Activated CD4-positive, alpha-beta T cell treated with anti-CD3 and anti-CD28 coated beads for 4 hours (primary cell): ENCODE measurements around the gene TRPC4.

Experiments used
- DNase-seq, 2 donors: peaks; one replicate each; pipeline ENCODE4 v3.0.0-alpha.2; 2020

The TRPC4 gene

DNA sequence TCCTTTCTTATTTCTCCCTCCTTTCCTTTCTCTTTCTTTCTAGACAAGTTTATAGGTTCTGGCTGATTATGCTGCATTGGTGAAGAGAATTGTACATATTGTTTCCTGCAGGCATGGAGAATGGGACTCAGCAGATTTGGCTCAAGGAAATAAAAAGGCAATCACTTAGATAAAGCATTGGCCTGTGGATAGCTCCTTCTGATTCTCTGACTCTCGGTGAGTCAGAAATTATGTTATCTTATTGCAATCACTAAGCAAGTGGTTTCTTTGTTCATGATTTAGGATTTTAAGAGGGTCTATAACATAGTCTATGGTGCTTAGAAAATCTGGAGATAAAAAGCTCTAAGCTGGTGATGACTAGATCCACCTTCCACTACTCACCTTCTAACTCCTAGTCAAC lies 217.0 kb downstream of the TRPC4 start:
- DNase-seq: no peak

DNA sequence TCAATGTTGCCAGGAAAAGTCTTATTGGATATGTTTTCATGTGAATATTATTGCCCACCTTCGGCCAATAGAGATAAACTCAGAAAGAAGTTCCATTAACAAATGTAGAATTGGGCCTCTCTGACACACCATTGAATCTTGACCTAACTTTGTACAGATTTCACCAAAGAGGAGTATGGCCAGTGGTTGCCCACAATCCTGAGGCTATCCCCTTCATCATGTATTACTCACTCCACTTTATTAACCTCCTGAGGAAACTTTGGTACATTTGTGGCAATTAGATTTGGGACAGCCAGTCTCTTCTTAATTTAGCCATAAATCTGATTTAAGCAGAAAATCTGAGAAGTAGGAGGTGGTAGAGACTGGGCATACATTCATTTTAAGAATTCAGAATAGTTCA lies 217.7 kb downstream of the TRPC4 start:
- no peak for DNase-seq

DNA sequence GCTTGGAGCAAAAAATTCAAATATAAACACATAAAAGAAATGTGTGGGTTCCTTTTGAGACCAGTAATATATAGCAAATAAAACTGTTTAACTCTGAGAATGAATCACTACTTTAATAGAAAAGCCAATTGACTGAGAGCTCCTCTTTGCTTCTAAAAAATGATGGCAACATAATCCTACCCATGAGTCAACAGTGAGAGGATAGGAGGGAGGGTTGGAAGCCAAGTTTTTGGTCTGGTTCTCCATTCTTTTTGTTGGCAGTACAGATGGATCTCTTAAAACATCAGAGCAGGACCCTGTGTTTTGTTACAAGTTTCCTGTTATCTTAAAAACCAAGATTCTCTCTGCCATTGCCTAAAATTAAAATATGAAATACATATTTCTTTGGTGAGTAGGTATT lies 221.0 kb downstream of the TRPC4 start:
- no peak for DNase-seq

DNA sequence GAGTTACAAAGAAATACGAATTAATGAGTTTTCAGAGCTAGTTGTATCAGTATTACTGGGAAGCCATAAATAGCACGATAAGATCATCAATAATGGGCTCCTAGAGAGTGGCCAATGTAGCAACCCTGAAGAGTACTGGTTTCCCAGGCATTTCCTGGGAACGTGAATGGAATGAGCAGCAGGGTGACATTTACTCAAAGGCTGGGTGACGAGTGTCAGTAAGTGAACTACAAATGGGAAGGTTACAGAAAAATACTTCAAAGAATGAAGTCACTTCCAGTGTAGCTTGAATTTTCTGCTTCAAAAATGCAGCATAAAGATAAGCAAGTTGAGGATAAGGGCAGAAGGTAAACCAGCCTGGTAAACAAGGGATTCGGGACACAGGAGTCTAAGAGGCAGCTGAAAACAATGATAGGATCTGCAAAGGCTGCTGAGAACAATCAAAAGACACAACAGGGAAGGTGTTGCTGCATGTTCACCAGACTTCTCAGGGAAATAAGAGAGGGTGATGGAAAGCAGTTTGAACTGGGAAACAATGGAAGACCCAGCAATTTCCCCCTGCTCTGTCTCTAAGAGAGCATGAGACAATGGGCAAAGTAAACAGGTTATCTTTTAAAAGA lies 222.4 kb downstream of the TRPC4 start:
- no peak for DNase-seq

DNA sequence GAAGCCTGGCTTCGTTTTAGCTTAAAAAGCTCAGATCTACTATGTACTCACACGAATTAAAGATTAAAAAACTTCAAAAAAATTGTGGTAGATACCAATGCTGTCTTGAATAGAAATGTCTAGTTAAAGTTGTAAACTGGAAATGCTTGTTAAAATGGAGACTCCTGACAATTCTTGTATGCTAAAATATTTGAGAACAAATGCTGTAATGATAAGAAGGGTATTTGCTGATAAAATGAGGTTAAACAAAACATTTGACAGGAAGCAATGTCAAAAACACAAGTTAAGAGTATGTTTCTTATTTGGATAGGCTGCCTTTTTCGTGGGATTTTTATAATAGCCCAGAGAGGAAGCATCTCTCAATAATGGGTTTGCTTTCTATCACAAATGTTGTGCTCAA lies 223.0 kb downstream of the TRPC4 start:
- DNase-seq: no peak

DNA sequence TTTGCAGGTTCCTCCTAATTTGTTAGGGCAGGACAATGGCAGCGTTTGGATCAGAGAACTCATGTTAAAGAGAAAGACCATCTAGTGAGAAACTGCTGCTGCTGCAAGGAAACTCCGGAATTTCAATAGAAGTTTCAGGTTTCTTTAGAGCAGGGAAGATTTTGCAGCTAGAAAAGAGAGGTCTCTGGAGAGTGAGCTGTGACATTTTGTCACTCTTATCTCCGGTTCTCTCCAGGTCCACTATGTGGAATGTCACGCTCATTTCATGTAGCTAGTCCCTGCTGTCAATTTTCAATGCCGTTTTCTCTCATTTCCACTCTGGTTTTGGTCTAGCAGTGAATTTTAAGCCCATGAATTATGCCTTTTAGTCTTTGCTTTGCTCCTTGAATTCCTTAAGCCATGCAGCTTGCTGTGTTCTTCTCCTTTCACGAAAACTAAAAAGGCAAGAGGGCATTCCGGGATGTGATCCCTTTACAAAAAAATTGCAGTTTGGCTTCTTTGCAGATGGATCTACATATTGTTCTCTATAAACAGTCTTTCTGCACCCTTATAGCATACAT lies 224.3 kb downstream of the TRPC4 start:
- no peak for DNase-seq

DNA sequence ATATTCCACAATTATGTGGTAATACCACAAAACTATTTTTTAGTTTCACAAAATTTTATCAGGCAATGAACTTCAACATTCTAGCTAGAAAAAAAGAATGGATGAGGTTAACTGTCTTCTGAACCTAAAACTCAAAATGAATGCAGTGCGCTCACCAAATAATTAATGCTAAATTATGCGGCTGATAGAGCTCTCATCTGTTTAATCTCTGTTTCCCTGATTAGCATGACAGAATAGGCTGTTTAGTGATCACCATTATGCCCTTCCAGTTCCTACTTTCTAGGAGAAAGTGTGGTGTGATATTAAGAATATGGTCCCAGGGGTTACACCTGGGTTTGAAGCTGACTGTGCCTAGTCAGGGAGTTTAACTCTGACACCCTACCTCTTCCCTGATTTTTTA lies 228.2 kb downstream of the TRPC4 start:
- no peak for DNase-seq

DNA sequence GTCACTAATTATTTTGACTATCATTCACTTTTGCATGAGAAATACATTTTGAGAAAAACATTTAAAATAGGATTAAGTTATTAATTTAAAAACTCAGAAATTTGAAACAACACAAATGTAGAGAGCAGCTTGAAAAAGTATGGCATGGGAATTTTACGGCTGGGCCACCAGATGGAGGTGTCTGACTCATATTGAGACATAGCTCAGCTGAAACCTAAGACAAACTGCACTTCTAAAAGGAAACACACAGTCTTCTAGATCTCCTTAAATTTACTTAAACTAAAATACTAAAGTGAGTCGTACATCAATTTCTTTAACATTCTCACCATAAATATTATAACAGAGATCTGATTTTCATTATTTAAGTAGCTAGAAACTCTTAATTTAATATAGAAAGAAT lies 229.1 kb downstream of the TRPC4 start:
- no peak for DNase-seq

DNA sequence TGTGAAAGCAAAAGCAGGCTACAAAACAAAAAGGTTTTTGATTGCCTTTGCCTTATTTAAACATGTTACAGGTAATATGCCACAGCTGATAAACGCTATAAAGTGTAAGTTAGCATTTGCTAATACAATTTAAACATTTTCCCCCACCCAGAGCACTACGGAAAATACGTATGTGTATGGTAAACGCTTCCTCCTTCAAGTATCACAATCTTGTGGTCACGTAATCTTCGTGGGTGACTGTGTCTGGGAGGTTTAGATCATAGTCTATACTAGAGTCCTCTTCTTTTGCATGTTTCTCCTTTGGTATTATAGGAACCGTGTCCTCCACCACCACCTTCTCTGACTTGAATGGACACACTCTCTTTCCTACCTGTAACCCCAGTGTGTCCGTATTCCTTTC lies 232.9 kb downstream of the TRPC4 start:
- no peak for DNase-seq

DNA sequence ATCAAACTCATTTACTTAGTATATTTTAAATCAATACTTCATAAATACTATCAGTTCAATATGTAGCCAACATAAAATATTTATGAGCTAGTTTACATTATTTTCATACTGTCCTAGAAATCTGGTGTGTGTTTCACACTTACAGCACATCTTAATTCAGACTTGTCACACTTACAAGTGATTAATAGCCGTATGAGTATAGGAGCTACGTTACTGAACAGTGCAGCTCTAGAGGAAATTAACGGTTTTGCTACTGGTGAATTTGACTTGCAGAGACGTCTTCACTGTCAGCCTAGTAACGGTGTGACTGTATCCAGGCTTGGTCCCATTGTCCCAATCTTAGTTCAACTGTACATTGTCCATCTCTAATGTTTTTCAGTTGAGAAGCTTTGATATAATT lies 237.3 kb downstream of the TRPC4 start:
- no peak for DNase-seq

DNA sequence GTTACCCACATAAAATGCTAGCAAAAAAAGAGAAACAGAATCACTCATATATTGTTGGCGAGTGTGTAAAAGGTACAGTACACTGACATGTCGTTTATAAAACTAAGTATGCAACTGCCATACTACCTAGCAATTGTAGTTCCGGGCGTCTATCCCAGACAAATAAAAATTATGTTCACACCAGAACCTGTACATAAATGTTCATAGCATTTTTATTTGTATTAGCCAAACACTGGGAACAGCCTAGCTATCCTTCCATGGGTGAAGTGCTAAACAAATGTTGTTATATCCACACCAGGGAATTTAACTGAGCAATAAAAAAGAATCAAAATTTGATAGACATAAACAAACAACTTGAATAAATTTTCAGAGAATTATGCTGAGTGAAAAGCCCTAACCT lies 242.1 kb downstream of the TRPC4 start:
- DNase-seq: no peak

DNA sequence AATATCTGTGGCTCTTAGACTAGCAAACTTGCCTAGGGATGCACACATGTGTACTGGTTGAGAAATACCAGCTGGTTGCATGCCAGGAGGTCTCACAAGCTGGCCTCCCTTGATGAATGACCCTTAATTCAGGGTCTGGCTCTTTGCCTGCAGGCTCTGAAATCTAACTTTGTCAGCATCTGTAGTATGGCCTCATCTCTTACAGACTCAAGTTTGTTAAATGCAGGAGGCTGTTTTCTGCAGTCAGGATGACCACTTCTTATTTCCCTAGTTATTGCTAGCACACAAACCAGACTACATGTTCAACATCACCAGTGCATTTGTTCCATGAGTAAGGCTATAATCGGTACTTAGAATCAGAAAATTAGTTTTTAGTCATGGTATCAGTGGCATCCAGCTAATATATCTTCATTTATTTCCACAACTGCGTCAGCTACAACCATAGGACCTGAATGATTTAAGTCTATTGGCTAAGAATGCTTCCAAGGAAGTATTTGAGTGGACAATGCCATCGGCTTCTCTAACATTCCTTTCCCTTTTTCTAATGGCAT lies 247.7 kb downstream of the TRPC4 start:
- DNase-seq: no peak

DNA sequence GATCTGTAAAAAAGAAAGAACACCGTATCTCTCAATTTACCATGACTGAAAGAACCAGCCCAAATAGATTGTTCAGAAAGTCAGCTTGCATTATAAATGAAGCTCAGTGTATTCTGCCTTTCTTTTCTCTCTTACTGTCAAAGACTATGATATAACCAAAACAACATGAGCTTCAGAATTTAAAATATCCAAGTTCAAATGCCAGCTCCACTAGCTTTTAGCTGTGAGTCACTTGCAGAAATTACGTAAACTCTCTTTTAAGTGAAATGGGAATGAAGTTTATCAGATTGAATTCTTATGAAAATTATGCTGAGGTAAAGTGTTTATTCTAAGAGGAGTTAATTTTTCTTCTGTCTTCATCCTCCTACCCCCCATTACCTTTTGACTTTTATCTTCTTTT lies 251.0 kb downstream of the TRPC4 start:
- no peak for DNase-seq

DNA sequence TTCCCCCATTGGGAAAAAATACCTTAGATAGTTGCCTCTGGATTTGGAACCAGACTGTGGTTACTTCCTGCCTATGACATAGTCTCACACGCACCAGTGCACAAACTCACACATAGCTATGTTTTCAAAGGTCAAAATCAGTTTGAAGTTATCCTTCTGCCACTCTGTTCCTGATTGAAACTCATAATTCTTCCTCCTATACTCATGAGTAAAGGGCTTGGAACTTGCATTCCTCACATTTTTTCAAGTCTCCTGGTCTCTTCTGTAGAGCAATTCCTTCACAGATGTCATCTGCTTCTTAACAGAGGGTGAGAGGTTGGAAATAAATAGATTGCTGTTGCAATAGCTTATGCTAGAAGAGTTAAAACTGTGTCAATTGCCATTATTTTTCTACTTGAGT lies 252.4 kb downstream of the TRPC4 start:
- DNase-seq: no peak

DNA sequence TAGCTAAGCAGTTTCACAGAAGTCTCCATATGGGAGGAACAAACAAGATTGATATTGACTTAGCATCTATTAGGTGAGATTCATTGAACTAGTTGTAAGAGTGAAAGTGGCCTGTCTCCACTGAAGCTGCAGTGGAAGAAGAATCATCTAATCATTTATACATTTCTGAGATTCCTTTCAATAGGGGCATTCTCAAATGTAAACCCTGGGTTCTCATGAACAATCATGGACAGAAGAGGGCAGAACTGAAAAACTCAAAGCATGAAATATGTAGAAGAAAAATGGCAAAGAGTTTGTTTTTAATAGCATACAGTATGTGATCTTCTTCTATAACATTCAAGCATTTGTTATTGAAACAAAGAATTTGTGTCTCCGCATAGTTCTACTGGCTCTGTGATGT lies 253.4 kb downstream of the TRPC4 start:
- DNase-seq: no peak

DNA sequence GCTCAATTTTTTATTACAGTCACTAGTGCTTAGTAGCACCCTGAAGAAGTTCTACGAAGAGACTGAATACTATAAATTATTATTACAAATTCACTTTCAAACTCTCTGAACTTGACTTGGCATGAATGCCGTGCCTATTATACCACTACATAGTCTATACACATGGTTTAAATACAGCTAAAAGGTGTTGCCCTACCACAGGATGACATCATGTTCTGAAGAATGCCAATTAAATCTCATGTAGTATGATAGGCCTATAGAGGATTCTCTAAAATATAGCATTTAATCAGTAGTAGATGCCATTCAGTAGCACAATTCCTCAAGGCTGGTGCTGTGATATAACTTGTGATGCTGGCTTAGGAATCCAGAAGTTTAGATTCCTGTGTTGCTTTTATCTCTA lies 254.3 kb downstream of the TRPC4 start:
- DNase-seq: no peak

DNA sequence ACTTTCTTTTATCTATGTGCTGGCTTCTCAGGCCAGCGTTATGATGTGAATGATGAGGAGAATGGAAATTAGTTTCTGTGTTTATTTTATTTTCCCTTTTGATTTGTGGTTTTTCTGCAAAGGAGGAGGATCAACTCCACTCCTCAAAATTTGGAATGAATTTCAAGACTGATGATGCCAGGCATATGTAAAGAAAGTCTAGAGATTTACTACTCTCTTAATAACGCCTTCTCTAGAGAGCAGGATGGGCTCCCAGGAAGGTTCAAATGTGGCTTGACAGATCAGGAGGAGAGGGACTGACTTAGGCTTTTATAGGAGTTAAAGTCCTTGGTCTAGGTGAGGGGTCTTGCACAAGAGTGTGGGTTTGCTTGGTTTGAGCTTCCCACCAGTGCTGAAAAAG lies 255.9 kb downstream of the TRPC4 start:
- no peak for DNase-seq

DNA sequence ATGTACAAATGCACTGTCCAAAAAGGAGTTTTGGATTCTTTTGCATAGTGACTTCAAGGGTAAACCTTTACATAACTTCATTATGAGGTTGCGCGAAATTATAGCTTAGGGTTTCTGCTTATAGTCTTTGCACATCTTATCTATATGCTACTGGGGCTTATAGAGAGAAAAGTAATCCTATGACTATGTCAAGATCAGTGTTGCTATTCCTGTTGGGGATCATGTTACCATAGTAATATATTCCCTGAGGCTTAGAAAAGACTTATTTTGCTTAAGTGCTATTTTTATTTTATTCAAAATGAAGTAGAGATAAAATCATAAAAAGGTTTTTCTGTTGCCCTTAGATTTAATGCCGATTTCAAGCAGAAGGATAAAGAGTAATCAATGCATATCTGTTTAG lies 256.3 kb downstream of the TRPC4 start:
- DNase-seq: no peak

DNA sequence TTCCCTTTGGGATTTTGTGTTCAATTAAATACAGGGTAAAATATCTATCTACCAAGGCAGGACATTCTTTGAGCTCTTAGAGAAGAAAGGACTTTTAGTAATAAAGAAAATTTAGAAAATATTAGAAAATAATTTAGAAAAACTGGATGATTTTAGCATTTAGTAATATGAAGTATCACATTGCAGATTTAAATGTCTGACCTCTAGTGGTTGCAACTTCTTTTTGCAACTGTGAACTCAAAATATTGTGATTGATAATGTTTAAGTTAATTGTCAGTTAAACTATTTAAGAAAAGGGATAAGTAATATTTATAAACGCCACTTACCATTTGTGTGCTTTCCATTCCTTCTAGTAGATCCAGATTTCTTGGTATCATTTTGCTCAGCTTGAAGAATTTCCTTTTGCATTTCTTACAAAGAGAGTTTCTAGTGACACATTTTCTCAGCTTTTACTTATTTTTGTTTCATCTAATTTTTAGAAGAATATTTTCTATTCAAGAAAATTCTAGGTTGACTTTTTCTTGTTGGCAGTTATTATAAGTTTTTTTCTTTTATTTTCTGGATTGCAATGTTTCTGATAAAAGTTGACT lies 260.7 kb downstream of the TRPC4 start:
- DNase-seq: no peak

DNA sequence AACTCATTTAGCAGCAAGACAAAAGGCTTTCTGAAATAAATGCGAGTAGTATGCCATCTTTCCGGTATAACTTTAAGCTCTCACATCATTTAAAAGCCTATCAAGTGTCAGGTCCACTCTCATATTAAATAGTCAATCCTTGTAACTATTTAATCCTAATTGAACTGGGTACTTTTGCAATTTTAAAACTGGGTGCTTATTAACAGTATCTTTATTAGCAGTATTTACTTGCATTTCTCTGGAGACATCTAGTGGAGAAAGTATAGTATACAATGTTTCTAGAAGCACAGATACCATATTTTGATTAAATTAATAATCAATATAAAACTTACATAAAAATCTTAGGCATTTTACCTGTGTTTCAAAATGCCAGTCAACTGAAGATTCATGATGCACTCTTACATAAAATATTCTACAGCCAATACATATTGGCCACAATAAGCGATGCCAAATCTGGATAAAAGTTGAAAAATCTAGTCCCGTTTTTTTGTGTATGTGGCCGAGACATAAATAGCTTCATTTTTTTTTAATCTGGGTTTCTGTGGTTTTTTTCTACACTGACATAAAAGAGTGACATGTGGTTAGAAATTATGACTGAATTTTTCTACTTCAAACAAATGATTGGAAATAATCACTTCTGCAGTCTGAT lies 266.7 kb downstream of the TRPC4 start:
- DNase-seq: no peak

DNA sequence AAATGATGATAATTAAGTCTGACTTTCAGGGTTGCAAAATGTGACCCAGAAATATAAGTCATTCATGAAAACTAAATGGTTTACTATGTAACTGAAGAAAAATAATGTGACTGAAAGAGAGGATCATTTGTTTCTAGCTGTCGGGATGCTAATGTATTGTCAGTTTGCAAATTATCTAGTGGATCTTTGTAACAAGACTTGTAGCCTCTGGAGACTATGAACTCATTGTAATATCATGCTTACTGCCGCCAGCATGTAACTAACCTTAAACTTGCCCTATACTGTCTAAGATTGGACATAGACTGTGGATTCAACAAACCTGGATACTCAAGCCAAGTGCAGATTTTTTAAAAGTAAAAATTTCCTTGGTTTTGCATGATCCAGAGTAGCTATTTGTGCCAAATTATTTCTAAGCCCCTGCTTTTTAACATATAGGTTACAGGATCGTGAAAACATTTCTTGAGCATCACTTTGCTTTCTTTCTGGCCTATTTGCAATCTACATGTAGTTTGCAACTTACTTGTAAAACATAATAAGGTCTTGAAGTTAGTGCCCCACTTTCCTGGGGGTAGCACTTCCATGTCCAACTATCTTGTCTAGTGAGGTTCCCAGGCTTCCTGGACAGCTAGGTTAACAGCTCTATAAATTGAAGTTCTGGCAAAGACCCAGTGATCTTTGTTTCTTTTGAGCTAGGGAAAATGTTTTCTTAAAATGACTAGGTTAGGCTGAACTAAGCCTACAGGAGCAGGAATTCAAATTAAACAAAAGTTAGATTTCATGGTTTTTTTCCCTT lies 267.7 kb downstream of the TRPC4 start:
- DNase-seq: no peak

DNA sequence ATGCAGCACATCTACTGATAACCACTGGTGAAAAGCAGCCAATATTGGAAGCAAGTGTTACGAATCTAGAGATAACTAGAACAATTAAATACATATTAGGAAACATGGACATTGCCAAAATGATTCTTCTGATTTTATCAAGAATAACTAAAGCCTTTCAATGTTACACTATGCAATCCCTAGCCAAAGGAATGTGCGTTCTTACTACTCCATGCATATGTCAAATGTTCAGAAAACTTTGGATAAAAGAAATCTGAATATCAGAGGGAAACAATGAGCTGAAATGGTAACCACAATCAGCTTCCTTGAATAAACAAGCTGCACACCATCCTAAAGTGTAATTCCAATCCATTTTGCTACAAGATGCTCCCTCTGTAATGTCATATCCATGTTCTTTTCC lies 270.1 kb downstream of the TRPC4 start:
- DNase-seq: no peak

DNA sequence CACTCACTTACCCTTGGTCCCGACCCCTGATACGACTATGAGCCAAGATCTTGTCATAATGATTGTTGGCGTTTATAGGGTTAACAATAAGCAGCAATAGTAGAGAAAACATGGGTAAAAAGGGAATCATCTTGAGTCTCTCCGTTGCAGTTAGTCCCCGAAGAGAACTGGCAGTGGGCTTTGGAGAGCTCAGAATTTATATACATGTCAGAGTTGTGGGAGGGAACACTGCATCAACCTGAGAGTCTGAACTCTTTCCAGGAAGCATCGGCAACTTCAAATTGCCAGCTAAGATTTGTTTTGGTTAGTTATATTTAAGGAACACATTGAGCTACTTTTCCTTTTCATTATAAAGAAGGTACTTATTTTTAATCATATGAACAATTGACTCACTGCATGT lies 271.0 kb downstream of the TRPC4 start, which contains the start of gene POSTN:
TSS of gene POSTN (minus strand) at position 172 of the 400 bp plus-strand sequence. CDS start at position 130, 42 bp downstream.
- no peak for DNase-seq
